HepG2 (cell line): ENCODE results near the gene RPH3AL. TPM values are rescaled to one million over a fixed set of nuclear protein-coding genes. Genes with fewer than 3 reads are reported as not detected.

Experiments
- ATAC-seq: fragments of 200-7000 bp; cut with Tn5 transposase; 3 replicates; pipeline ENCODE4 v1.9.1; 2020; ENCODE audit warnings: mild to moderate bottlenecking, moderate library complexity
- BruUV-seq: library from RNA; stranded (reverse); fragments of 400-500 nt; replicated peaks from 2 replicates; lab custom pipeline; 2021; lab: Mats Ljungman, UMichigan
- CTCF ChIA-PET: fragments of 300-600 bp; formaldehyde crosslinking; extraction: SDS; loops from one replicate; lab custom pipeline; 2021; ENCODE audit warnings: low total read pairs, inconsistent platforms, low intra/inter-chr PET ratio; lab: Yijun Ruan, JAX
- POLR2A ChIA-PET: fragments of 350-600 bp; sonication (Branson Sonifier 250); formaldehyde crosslinking; loops from one replicate; lab custom pipeline; 2020; ENCODE audit warnings: antibody characterized with exemption, inconsistent platforms; lab: Yijun Ruan, JAX
- DNase-seq: peaks from one replicate; pipeline ENCODE4 v3.0.0-alpha.2; 2015; ENCODE audit warnings: low spot score
- FAIRE-seq: peaks from 3 replicates; lab custom pipeline; 2011; peaks lifted over from hg19 to GRCh38; lab: Jason Lieb, UNC
- H2AFZ ChIP-seq: one replicate; pipeline ENCODE4 v1.6.1; 2011; ENCODE audit warnings: low read length, inconsistent platforms
- H3K27ac ChIP-seq: fragments of 300-600 bp; 3 replicates; pipeline ENCODE4 v1.8.0; 2011; ENCODE audit warnings: mixed run types, mild to moderate bottlenecking, mixed read lengths, low read length, inconsistent platforms; ENCODE audit not compliant: insufficient read depth; ENCODE audit errors: extremely low read length
- H3K27me3 ChIP-seq, 2 experiments: fragments of 200-600 bp in 1 of 2; 2 replicates in 1 of 2; 3 replicates in 1 of 2; pipeline versions ENCODE4 v1.6.0 to v1.8.0; 2011; ENCODE audit warnings: low read length in 2 of 2, mild to moderate bottlenecking in 2 of 2, moderate library complexity in 2 of 2, inconsistent platforms in 1 of 2; ENCODE audit not compliant: insufficient read depth in 2 of 2, control insufficient read depth in 1 of 2
- H3K36me3 ChIP-seq, 2 experiments: fragments of 200-600 bp in 1 of 2; replicated peaks in 1 of 2; 2 replicates in 1 of 2; 3 replicates in 1 of 2; pipeline versions ENCODE4 v1.5.1 to v1.8.0; 2011; ENCODE audit warnings: low read length in 2 of 2, inconsistent platforms in 1 of 2; ENCODE audit not compliant: insufficient read depth in 2 of 2, control insufficient read depth in 1 of 2
- H3K4me1 ChIP-seq: 2 replicates; pipeline ENCODE4 v1.5.1; 2012; ENCODE audit warnings: low read length, inconsistent platforms; ENCODE audit not compliant: insufficient read depth
- H3K4me2 ChIP-seq: 2 replicates; pipeline ENCODE4 v1.6.0; 2011; ENCODE audit warnings: low read depth, low read length, inconsistent platforms
- H3K4me3 ChIP-seq, 3 experiments: fragments of 200-600 bp in 1 of 3; sonication (generic), shearing (Covaris generic) in 1 of 3; replicated peaks in 1 of 3; 2 replicates each; pipeline ENCODE4 v1.5.1; 2011 to 2016; ENCODE audit warnings: low read length in 3 of 3, inconsistent platforms in 2 of 3, low read depth in 2 of 3, mild to moderate bottlenecking in 2 of 3, control low read depth in 1 of 3, mixed read lengths in 1 of 3; ENCODE audit not compliant: insufficient read depth in 1 of 3
- H3K79me2 ChIP-seq: one replicate; pipeline ENCODE4 v1.6.1; 2011; ENCODE audit warnings: low read length, inconsistent platforms; ENCODE audit not compliant: insufficient read depth
- H3K9ac ChIP-seq: 2 replicates; pipeline ENCODE4 v1.6.0; 2011; ENCODE audit warnings: mild to moderate bottlenecking, low read depth, low read length, inconsistent platforms; ENCODE audit not compliant: insufficient read depth
- H3K9me3 ChIP-seq: 2 replicates; pipeline ENCODE4 v1.5.1; 2012; ENCODE audit warnings: mild to moderate bottlenecking, low read length
- H4K20me1 ChIP-seq: 2 replicates; pipeline ENCODE4 v1.6.0; 2011; ENCODE audit warnings: inconsistent platforms, mild to moderate bottlenecking, low read length, moderate library complexity; ENCODE audit not compliant: insufficient read depth
- CCAR2 ChIP-seq: fragments of 200-400 bp; formaldehyde crosslinking; optimal IDR thresholded peaks from 2 replicates; pipeline ENCODE3; 2018; ENCODE audit warnings: low read depth, mild to moderate bottlenecking, low read length, moderate library complexity
- E2F2 ChIP-seq: sonication (generic); formaldehyde crosslinking; IDR thresholded peaks from 2 replicates; pipeline ENCODE4 v1.4.0; 2020; ENCODE audit warnings: missing genetic modification reagents, borderline replicate concordance
- EHMT2 ChIP-seq: fragments of 200-600 bp; sonication (generic); IDR thresholded peaks from 2 replicates; pipeline ENCODE4 v1.7.0; 2017; ENCODE audit warnings: antibody characterized with exemption, low read depth, low read length, borderline replicate concordance
- EZH2 ChIP-seq: conservative IDR thresholded peaks from 2 replicates; pipeline ENCODE4 v1.6.1; 2012; ENCODE audit warnings: mild to moderate bottlenecking, low read depth, low read length, moderate library complexity
- HNF4A ChIP-seq: sonication (generic); formaldehyde crosslinking; IDR thresholded peaks from 2 replicates; pipeline ENCODE4 v1.4.0; 2020; ENCODE audit warnings: missing genetic modification reagents
- MATR3 ChIP-seq: sonication (generic); formaldehyde crosslinking; IDR thresholded peaks from 2 replicates; pipeline ENCODE4 v1.4.0; 2020; ENCODE audit warnings: missing genetic modification reagents
- MIER2 ChIP-seq: IDR thresholded peaks from 2 replicates; pipeline ENCODE4 v1.6.1; 2016; ENCODE audit warnings: missing biosample characterization, missing genetic modification reagents
- MIXL1 ChIP-seq: IDR thresholded peaks from 2 replicates; pipeline ENCODE4 v1.6.1; 2016
- RBFOX2 ChIP-seq: fragments of 200-400 bp; formaldehyde crosslinking; IDR thresholded peaks from 2 replicates; pipeline ENCODE4 v1.6.1; 2017; ENCODE audit warnings: low read depth, mild to moderate bottlenecking, low read length
- REXO4 ChIP-seq: sonication (generic); formaldehyde crosslinking; IDR thresholded peaks from 2 replicates; pipeline ENCODE4 v1.8.0; 2022; ENCODE audit warnings: missing genetic modification reagents, mild to moderate bottlenecking, borderline replicate concordance
- TFAP4 ChIP-seq: sonication (generic); IDR thresholded peaks from 2 replicates; pipeline ENCODE4 v1.6.1; 2016; ENCODE audit warnings: low read depth, borderline replicate concordance
- TRAFD1 ChIP-seq: sonication (generic); formaldehyde crosslinking; IDR thresholded peaks from 2 replicates; pipeline ENCODE4 v1.5.1; 2020; ENCODE audit warnings: missing genetic modification reagents, mild to moderate bottlenecking, borderline replicate concordance
- TRIM22 ChIP-seq: fragments of 450-650 bp; IDR thresholded peaks from 2 replicates; pipeline ENCODE4 v1.6.1; 2017
- ZEB1 ChIP-seq: IDR thresholded peaks from 2 replicates; pipeline ENCODE4 v1.6.1; 2012; ENCODE audit warnings: mild to moderate bottlenecking, low read depth, inconsistent platforms; ENCODE audit not compliant: insufficient replicate concordance
- ZMAT3 ChIP-seq: sonication (generic); formaldehyde crosslinking; conservative IDR thresholded peaks from 2 replicates; pipeline ENCODE4 v1.7.0; 2021; ENCODE audit warnings: missing genetic modification reagents
- ZMAT5 ChIP-seq: sonication (generic); formaldehyde crosslinking; IDR thresholded peaks from 2 replicates; pipeline ENCODE4 v1.5.0; 2020; ENCODE audit warnings: mild to moderate bottlenecking, low read depth, missing genetic modification reagents, borderline replicate concordance
- ZNF207 ChIP-seq: fragments of 450-650 bp; IDR thresholded peaks from 2 replicates; pipeline ENCODE4 v1.6.1; 2016; ENCODE audit warnings: antibody characterized with exemption, borderline replicate concordance
- ZNF749 ChIP-seq: sonication (generic); formaldehyde crosslinking; IDR thresholded peaks from 2 replicates; pipeline ENCODE4 v1.8.0; 2022; ENCODE audit warnings: mild to moderate bottlenecking, missing genetic modification reagents, moderate library complexity, borderline replicate concordance
- ZSCAN25 ChIP-seq: sonication (generic); formaldehyde crosslinking; IDR thresholded peaks from 2 replicates; pipeline ENCODE4 v1.8.0; 2022; ENCODE audit warnings: mild to moderate bottlenecking, missing genetic modification reagents
- WGBS: methylation state at CpG from one replicate; pipeline ENCODE4 v1.1.6; 2017; ENCODE audit warnings: low lambda C conversion rate; 5-methylcytosine and 5-hydroxymethylcytosine counted together
- in situ Hi-C: cut with HindIII; loops from 2 replicates; pipeline ENCODE4 v1.10.0; 2017; ENCODE audit warnings: low pct_unique_long_range_greater_than_20kb; ENCODE audit not compliant: extremely low pct_ligation_motif_present
- intact Hi-C: fragments of 100-400 bp; cut with micrococcal nuclease; formaldehyde crosslinking; loops from one replicate; pipeline ENCODE4 v1.10.0; 2022; ENCODE audit not compliant: unreplicated experiment
- polyA plus RNA-seq, 8 experiments: library from polyadenylated mRNA; depleted of rRNA in 3 of 8; stranded (reverse) in 7 of 8; unstranded in 1 of 8; fragments of >200 nt; fragmentation: Illumina TruSeq in 4 of 8; extraction: Trizol in 4 of 8; gene quantifications; 2 replicates each; pipeline versions ENCODE4 v1.2.1 to v1.2.3, GENCODE V29; 2011 to 2016; ENCODE audit warnings: low read depth in 4 of 8, missing spikeins in 1 of 8, mixed read lengths in 1 of 8; ENCODE audit not compliant: insufficient read depth in 1 of 8
- total RNA-seq, 5 experiments: library from RNA; depleted of rRNA; stranded (reverse); fragments of >200 nt; fragmentation: Illumina TruSeq; extraction: Trizol; gene quantifications; 2 replicates each; pipeline ENCODE4 v1.2.3, GENCODE V29; 2016; ENCODE audit warnings: low read depth in 1 of 5

The RPH3AL gene
- total and polyA plus RNA-seq, 2 of the 13 experiments (the other 11 are each of a cell fraction or from before 2014, with no cell fraction given): 7.8 to 16.4 TPM

GRCh38 chr17:187130-187529, 165.5 kb downstream of the RPH3AL start (continued):
- TF ChIP-seq EZH2: no peak

- no peak for FAIRE-seq
- CTCF ChIA-PET: no interaction called here
- TF ChIP-seq ZNF749 (CRISPR knock-in tag): no peak
- TF ChIP-seq TFAP4: no peak
- no peak for TF ChIP-seq ZNF207
- no peak for TF ChIP-seq TRAFD1 (CRISPR knock-in tag)
- no peak for TF ChIP-seq HNF4A (CRISPR knock-in tag)
- TF ChIP-seq ZSCAN25: no peak
- TF ChIP-seq MATR3 (CRISPR knock-in tag): no peak
- no peak for TF ChIP-seq MIXL1 (CRISPR knock-in tag)
- no peak for TF ChIP-seq ZEB1
- TF ChIP-seq CCAR2: no peak
- TF ChIP-seq ZMAT5: no peak
- TF ChIP-seq ZMAT3 (CRISPR knock-in tag): no peak
- TF ChIP-seq MIER2 (CRISPR knock-in tag): no peak
- TF ChIP-seq EHMT2: no peak
- TF ChIP-seq E2F2: no peak
- TF ChIP-seq TRIM22: no peak
- no peak for TF ChIP-seq REXO4 (CRISPR knock-in tag)
- no peak for TF ChIP-seq RBFOX2
Observed at GRCh38 chr17:185445-186138, 167.0 kb downstream of the RPH3AL start.

More at GRCh38 chr17:185445-186138, 167.0 kb downstream of the RPH3AL start:
- Histone ChIP-seq H3K79me2 (no peaks in the 10 kb centered on the region), H3K27ac (no peak overlapping the region), H3K27me3 (peaks cover 6 to 58% of the 10 kb centered on the region in 2 experiments), H3K4me2 (no peak overlapping the region), H3K36me3 (no peaks in the 10 kb centered on the region), H3K4me3 (no peak overlapping the region), H3K4me1 (peaks cover 15% of the 10 kb centered on the region), H3K9me3 (no peaks in the 10 kb centered on the region), H3K9ac (no peak overlapping the region), H2AFZ (no peak overlapping the region), H4K20me1 (no peaks in the 10 kb centered on the region)
- WGBS: 13% methylated on average over 9 of the region's 14 CpGs
- no peak for DNase-seq
- BruUV-seq: no TSS peak
- in situ Hi-C loops (no loop called here), intact Hi-C loops (no loop called here)
- POLR2A ChIA-PET: no interaction called here
- ATAC-seq: no peak
